GM21528 (cell line): ENCODE data around the gene TESPA1.
"Not testable (repeated sequence)": the region's sequence is repeated elsewhere in the genome, so short reads cannot be mapped to it uniquely, and the experiment has no call there.

ENCODE experiments used
- ATAC-seq: cut with Tn5 transposase; IDR thresholded peaks from one replicate; pipeline ENCODE4 v1.9.1; 2021; ENCODE audit warnings: mild to moderate bottlenecking, moderate library complexity; ENCODE audit not compliant: unreplicated experiment, low FRiP score

TESPA1 gene

GRCh38 chr12:54986773-54987172, 2.2 kb upstream of the TESPA1 start:
- not testable (repeated sequence) for ATAC-seq

DNA sequence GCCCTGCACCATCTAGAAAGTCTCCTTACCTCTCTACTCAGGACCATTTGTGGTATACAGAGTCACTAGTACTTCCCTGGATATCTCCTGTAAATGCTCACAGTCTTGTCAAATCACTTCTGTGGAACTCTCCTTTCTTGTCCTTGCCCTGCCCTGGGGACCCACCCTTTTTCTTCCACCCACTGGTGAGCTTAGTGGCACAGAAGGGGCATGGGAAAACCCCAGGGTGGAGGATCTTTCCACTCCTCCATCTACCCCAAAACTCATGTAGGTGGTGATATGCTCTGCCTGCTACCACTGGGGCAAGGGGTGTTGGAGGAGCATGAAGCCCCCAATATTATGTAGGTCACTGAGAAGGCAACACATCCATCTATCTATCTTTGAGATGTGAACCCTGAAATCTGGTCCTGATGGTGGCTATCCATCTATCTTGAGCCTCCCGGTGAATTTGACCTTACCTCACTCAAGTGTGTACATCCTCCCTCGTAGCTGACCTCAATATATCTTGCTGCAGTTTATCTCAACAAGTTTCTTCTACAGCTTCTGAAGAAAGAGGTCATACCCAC, 943 bp downstream of the TESPA1 start:
- ATAC-seq: no peak

GRCh38 chr12:54981796-54982195, 2.8 kb downstream of the TESPA1 start:
- ATAC-seq: no peak

- no peak for ATAC-seq
Observed at GRCh38 chr12:54980341-54980740, 4.2 kb downstream of the TESPA1 start.

DNA sequence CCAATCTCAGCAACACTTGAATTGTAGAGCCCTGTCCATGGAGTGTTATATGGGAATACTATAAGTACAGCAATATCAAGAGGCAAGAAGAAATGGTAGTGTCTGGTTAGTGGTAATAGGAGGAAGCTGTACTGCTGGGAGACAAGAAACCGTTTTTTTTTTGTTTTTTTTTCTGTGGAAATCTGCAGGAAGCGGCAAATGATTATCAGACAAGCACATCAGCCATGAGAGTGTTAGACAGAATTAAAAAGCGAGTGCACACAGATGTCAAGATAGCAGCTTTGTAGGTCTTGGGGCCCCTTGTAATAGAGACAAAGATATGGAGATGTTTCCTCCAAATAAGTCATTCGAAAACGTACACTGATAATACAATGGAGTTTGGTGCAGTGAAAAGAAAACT, 6.7 kb downstream of the TESPA1 start:
- ATAC-seq: no peak

DNA sequence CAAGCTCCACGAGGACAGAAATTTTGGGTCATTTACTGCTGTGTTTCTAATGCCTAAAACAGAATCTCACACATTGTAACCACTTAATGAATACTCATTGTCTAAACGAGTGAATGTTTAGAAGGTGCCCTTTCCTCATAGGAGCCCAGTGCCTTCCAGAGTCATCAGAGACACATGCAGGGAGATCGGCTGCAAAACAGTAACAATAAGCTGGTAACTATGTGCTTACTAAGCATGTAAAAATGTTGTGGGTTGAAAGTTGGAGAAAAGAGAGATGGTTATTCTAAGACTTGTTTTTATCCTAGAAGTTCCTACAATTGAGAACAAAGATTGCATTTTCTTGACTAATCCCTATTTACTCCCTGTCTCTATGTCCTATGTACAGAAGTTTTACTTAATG, 7.4 kb downstream of the TESPA1 start:
- no peak for ATAC-seq

DNA sequence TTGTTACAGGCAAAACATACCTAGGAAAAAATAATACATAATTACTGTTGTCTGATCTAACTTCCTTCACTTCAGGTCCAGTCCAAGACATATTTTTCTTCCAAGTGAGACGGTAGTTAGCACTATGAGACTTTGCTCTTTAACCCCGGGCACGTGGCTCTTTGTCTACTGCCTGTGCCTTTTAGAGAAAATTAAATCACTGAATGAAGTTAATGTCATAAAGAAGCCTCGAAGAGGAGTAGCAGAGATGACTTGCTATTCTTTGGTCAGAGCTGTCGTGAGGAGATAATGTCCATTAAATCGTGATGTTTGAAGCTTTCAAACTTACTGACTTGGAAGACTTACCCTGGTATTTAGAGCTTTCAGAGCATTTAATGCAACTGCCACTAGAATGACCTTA, 8.7 kb downstream of the TESPA1 start:
- no peak for ATAC-seq

DNA sequence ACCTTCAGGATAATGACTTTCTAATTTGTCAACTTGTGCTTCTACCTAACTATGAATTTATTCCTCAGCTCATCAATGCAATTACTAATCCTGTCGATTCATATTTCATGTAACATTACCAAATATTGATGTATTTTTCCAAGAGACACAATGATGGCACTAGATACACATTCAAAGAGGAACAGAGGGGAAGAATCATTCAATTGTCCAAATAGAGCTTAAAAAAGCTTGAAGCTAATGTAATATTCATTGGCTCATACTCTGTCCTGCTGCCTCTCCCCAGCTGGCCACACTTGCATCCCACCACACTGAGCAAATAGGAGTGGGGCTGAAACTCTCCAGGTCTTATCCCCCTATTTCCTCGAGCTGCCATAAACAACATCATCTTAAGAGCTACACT, 9.3 kb downstream of the TESPA1 start:
- no peak for ATAC-seq

- ATAC-seq: no peak
Observed at GRCh38 chr12:54974279-54974678, 10.3 kb downstream of the TESPA1 start.

- ATAC-seq: no peak
Observed at GRCh38 chr12:54973556-54973955, 11.0 kb downstream of the TESPA1 start.

GRCh38 chr12:54970741-54971140, 13.8 kb downstream of the TESPA1 start:
- no peak for ATAC-seq

DNA sequence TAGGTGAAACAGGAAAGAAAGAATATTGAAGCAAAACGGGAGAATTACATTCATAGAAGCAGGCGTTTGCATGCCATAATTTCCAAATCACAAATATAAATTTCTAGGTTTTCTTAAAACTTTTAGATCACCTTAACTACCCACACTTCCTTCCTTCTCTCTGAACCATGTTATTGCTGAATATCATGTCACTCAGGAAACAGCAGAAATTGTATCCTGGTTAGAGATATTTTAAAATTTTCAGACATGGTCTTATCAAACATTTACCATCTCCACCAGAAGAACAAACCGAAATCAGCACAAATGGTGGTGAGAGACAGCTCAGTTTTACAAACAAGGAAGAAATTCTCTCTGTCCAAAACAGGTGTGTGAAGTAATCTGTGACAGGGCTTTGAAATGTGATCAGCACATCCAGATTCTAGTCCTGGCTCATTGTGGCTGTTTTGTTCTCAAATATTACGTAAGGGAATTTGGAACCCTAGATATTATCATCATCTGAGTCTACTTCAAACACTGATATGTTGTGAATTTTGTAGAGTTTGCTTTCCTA, 16.3 kb downstream of the TESPA1 start:
- no peak for ATAC-seq

- ATAC-seq: no peak
Observed at GRCh38 chr12:54967461-54967860, 17.1 kb downstream of the TESPA1 start.

DNA sequence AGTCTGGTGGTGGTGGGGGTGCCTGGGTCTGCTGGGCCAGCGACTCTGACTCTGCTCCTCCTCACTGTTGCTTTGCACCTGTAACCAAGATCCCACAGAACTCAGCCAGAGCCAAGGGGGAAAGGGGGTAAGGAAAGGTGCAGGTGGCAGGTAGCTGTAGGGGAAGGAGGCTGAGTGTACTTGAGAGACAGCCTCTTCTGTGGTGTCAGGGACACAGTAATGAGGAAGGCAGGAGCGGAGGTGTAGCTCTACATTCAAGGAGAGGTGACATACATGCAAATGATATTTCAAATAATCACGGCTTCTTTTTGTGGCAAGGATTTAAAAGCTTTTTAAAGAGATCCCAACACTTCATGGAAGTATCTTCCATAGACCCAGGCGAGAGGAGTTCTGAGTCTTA, 23.4 kb downstream of the TESPA1 start:
- no peak for ATAC-seq

GRCh38 chr12:54959291-54960018, 25.1 kb downstream of the TESPA1 start:
- ATAC-seq: no peak

GRCh38 chr12:54958048-54958658, 26.4 kb downstream of the TESPA1 start:
- ATAC-seq: no peak

DNA sequence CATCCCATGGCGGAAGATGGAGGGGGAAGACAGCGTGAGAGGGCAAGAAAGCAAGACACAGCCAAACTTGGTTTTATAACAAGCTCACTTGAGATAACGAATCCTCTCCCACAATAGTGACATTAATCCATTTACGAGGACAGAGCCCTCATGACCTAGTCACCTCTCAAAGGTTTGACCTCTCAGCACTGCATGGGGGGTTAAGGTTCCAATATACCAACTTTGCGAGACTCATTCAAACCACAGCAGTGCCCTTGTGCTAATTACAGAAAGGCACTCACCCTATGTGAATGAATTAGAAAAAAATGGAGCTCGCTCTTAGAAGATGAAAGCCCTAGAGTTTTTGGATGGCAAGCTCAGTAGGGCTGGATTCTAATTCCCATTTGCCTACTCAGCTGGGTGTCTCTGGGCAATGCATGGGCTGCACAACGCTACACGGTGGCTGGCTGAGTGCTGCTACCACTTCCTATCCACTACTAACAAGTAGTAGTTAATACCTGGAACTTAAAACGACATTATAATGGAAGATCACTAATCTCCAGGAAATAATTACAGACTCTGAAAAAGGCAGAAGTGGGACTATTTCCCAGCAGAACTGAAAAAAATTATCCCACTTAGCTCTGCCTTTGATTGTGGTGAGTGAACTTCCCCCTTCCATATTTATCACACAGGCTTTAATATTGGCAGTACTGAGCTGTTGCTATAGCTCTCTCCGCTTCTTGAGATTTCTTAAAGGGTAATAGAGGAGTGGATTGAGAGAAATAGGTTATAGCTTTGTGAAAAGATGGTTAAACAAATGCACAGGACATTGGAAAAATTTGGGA, 27.5 kb downstream of the TESPA1 start:
- ATAC-seq: no peak

- ATAC-seq: no peak
Observed at GRCh38 chr12:54956322-54956721, 28.2 kb downstream of the TESPA1 start.

- ATAC-seq: no peak
Observed at GRCh38 chr12:54954801-54955200, 29.8 kb downstream of the TESPA1 start.

- ATAC-seq: no peak
Observed at GRCh38 chr12:54954228-54954627, 30.3 kb downstream of the TESPA1 start.
